H1 (cell line): ENCODE data around the gene PSMB9. TPM values are rescaled to one million over a fixed set of nuclear protein-coding genes. Genes with fewer than 3 reads are reported as not detected.

Source experiments
- ATF2 ChIP-seq: IDR thresholded peaks from 2 replicates; pipeline ENCODE4 v1.6.1; 2012; ENCODE audit warnings: low read length, inconsistent platforms
- CBX5 ChIP-seq: fragments of 300-800, 300-1000 bp; sonication (generic); IDR thresholded peaks from 2 replicates; pipeline ENCODE4 v1.7.1; 2016; ENCODE audit warnings: antibody characterized with exemption, low read length, low read depth
- CHD2 ChIP-seq: IDR thresholded peaks from 2 replicates; pipeline ENCODE4 v1.6.1; 2012; ENCODE audit warnings: low read length, improper control_type of control experiment
- KDM5A ChIP-seq: fragments of 200-600 bp; IDR thresholded peaks from 2 replicates; pipeline ENCODE4 v1.7.1; 2012; ENCODE audit warnings: mild to moderate bottlenecking, low read length, inconsistent platforms, mixed read lengths
- RBBP5 ChIP-seq: IDR thresholded peaks from 2 replicates; pipeline ENCODE4 v1.7.1; 2012; ENCODE audit warnings: low read depth, mild to moderate bottlenecking, inconsistent platforms, low read length, moderate library complexity, borderline replicate concordance
- RNF2 ChIP-seq: fragments of 200-900, 300-1000 bp; sonication (generic); IDR thresholded peaks from 2 replicates; pipeline ENCODE4 v1.7.1; 2016; ENCODE audit warnings: borderline replicate concordance, low read depth, mild to moderate bottlenecking, antibody characterized with exemption, low read length; ENCODE audit not compliant: poor library complexity, severe bottlenecking; ENCODE audit errors: missing control alignments
- SIRT6 ChIP-seq: IDR thresholded peaks from one replicate; pipeline ENCODE4 v1.7.1; 2012; ENCODE audit warnings: low read length, inconsistent platforms
- SP2 ChIP-seq: IDR thresholded peaks from 2 replicates; pipeline ENCODE4 v1.6.1; 2012; ENCODE audit warnings: mild to moderate bottlenecking, low read length, inconsistent platforms
- YY1 ChIP-seq: IDR thresholded peaks from 2 replicates; pipeline ENCODE4 v1.6.1; 2011; ENCODE audit warnings: low read depth, mild to moderate bottlenecking, low read length
- polyA plus RNA-seq, 7 experiments: library from polyadenylated mRNA; depleted of rRNA in 3 of 7; stranded (reverse) in 5 of 7; unstranded in 2 of 7; fragments of >200 nt in 5 of 7; fragments of 200-250 nt in 2 of 7; gene quantifications; 1 replicate in 5 of 7; 2 replicates in 1 of 7; 4 replicates in 1 of 7; pipeline versions ENCODE4 v1.2.1 to v1.2.3, GENCODE V29; 2011 to 2013; ENCODE audit warnings: missing spikeins in 2 of 7, mixed read lengths in 2 of 7
- total RNA-seq: library from RNA; stranded (reverse); fragmentation: NEBNext Ultra II Directional; extraction: Animal tissue kit (Norgen Biotek cat#: 25700); gene quantifications from 2 replicates; pipeline ENCODE4 v1.2.1, GENCODE V29; 2021
- TF ChIP-seq, protein P1 (sequence below): IDR thresholded peaks from 2 replicates; pipeline ENCODE4 v1.6.1; 2012; ENCODE audit warnings: inconsistent platforms
- TF ChIP-seq, protein P2 (sequence below): IDR thresholded peaks from 2 replicates; pipeline ENCODE4 v1.6.1; 2012; ENCODE audit warnings: inconsistent platforms

Gene PSMB9
- total and polyA plus RNA-seq, 2 of the 8 experiments (the other 6 are each of a cell fraction or from before 2014, with no cell fraction given) = 4.5 to 22.8 TPM

DNA sequence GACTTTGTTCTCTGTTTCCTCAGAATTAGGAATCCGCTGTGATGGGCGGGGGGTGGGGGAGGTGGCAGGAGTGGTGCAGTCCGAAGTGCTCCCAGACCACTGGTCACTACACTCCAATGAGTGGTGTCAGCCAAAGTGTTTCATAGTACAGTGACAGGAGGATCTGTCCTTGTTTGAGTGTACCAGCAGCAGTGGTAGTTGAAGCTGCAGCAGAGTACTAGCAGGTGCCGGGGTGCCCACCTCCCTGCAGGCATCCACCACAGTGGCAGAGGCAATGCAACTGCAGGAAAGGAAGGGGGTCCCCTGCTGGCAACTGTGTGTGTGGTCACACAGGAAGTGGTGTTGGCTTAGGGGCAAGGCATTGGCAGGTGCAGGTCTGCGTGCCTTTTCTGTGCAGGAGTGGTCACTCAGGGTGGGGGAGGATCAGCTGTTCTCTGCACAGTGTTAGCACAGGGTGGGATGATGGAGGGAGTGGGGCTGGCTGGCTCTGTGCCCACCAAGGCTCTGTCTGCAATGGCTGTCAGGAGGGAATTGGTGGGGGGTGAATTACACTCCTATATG, 46.9 kb upstream of the PSMB9 start (continued):
- TF ChIP-seq, protein P1, sequence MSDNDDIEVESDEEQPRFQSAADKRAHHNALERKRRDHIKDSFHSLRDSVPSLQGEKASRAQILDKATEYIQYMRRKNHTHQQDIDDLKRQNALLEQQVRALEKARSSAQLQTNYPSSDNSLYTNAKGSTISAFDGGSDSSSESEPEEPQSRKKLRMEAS = no peak
- no peak for TF ChIP-seq KDM5A
- TF ChIP-seq RBBP5 = no peak
- no peak for TF ChIP-seq SIRT6
- no peak for TF ChIP-seq ATF2
- no peak for TF ChIP-seq CHD2
- TF ChIP-seq, protein P2, sequence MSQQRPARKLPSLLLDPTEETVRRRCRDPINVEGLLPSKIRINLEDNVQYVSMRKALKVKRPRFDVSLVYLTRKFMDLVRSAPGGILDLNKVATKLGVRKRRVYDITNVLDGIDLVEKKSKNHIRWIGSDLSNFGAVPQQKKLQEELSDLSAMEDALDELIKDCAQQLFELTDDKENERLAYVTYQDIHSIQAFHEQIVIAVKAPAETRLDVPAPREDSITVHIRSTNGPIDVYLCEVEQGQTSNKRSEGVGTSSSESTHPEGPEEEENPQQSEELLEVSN = no peak
- no peak for TF ChIP-seq RNF2
- no peak for TF ChIP-seq YY1
- TF ChIP-seq CBX5 = no peak
- TF ChIP-seq SP2 = no peak
- TF ChIP-seq, all 59 proteins: peak for 2
